Ecto neural progenitor cell (in vitro differentiated cells): ENCODE results near the gene MYG1.
A peak's percentile ranks its signal among the peaks of the same experiment; 100 is the strongest.

Source experiments
- DNase-seq: peaks from one replicate; pipeline ENCODE4 v3.0.0-alpha.2; 2018; ENCODE audit warnings: low spot score

The MYG1 gene, protein sequence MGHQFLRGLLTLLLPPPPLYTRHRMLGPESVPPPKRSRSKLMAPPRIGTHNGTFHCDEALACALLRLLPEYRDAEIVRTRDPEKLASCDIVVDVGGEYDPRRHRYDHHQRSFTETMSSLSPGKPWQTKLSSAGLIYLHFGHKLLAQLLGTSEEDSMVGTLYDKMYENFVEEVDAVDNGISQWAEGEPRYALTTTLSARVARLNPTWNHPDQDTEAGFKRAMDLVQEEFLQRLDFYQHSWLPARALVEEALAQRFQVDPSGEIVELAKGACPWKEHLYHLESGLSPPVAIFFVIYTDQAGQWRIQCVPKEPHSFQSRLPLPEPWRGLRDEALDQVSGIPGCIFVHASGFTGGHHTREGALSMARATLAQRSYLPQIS

DNA sequence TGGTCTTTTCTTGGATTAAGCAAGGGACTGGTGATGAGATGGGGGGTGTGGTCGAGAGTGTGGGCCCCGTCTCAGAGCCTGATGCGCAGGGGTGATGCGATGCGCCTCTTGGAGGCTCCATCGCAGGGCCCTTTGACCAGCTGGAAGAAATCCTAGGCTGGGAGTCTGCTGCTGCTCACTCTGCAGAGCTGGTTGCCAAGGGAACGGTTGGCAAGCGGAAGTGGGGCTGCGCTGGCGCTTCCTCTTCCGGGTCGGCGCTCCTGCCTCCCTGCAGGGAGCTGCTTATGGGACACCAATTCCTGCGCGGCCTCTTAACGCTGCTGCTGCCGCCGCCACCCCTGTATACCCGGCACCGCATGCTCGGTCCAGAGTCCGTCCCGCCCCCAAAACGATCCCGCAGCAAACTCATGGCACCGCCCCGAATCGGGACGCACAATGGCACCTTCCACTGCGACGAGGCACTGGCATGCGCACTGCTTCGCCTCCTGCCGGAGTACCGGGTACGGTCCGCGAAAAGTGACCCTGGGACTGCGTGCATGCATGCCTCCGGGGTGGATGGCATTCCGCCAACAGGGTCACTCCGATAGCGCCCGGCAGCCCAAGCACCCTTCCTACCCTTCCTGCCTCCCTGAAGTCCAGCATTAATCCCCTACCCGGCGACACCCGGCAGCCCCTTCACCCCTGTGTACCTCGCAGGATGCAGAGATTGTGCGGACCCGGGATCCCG is at the start of gene MYG1:
Gene MYG1 (plus strand): TSS at position 242 of the 727 bp plus-strand sequence. CDS start 43 bp downstream, at position 285.
- DNase-seq: peak; percentile 96

DNA sequence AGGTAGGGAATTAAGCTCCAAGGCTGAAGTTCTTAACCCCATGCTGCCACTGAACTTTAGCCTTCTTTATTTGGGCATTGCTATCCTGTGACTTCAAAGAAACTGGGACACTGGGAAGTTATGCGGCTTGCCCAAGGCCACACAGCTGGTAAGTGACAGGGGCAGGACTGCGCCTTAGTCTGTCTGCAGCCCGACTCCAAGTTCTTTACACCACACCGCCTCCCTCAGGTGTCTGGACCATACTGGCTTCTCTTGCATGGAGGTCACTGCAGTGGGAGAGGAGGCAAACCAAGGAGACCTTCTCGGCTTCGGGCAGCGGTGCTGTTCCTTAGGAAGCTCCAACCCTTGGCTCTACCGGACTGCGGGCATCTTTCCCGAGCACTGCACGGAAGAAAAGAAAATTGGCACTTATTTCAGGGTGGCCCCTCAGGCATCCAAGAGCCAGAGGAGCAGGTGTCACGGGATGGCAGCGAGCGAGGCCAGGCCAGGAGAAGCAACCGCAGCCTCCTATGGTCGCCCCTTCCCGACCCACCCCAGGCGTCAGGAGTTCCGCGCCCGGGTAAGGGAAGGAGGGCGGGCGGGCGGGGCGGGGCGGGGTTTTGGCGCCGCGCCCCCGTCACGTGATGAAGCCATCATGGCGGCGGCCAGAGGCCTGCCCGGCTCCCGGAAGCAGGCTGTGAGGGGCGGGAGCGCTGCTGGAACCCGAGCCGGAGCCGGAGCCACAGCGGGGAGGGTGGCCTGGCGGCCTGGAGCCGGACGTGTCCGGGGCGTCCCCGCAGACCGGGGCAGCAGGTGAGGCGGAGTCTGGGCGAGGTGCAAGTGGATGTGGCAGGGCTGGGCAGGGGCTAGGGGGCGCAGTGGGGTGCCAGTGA is 47.8 kb upstream of the MYG1 start:
- peak; percentile 97 for DNase-seq

DNA sequence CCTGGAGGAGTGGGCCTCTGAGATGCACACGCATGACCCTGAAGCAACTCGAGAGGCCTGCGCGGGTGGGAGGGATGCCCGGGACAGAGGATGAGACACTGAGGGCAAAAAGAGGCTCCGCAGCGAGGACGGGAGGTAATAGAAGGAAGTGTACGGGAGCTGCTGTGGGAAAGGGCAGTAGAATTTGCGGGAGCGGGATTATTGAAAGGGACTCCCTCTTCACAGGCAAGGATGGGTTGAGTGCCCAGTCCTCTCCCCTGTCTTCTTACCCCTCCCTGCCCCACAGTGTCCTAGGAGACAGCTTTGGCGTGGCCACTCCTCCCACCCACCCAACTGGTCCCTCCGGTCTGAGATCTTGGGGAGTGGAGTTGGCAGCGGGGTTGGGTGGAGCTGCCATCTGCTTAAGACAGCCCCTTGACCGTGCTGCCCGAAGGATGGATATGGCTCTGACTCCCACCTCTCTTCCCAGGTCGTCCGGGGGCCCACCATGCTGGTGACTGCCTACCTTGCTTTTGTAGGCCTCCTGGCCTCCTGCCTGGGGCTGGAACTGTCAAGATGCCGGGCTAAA is 47.1 kb upstream of the MYG1 start:
- no peak for DNase-seq

DNA sequence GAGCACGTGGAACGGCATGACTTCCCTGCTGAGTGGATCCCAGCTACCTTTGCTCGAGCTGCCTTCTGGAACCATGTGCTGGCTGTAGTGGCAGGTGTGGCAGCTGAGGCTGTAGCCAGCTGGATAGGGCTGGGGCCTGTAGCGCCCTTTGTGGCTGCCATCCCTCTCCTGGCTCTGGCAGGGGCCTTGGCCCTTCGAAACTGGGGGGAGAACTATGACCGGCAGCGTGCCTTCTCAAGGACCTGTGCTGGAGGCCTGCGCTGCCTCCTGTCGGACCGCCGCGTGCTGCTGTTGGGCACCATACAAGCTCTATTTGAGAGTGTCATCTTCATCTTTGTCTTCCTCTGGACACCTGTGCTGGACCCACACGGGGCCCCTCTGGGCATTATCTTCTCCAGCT is 46.2 kb upstream of the MYG1 start:
- no peak for DNase-seq

DNA sequence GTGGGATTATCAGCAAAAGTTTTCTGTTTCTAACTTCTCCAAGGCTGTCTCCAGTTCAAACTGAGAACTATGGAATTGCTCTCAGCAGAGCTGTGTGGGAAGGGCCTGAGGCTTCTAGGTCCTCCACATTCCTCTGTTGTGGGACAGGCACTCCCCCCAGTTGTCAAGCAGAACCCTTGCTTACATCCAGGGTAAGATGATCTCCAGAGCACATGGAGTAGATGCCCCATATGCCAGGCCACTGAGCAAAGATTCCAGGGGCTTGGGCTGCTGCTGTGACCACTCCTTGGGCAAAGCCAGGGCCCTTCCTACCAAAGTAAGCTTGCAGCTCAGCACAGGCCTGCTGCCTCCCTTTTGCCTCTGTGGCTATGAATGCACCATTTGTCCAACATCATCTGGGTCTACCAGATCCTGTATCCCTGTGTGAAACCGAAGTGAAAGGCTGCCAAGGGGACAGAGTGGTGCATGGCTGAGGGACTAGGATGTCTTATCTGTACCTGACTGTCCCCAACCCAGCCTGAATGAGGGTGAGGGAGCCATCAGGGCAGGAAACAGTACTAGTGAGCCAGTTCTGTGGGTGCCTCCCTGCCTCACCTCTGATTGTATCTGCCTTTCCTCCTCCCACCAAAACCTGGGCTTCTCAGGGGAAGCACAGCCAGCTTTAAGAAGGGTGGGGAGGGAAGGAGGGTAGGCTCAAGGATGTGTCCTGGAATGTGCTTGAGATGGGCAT is 44.5 kb upstream of the MYG1 start:
- no peak for DNase-seq

DNA sequence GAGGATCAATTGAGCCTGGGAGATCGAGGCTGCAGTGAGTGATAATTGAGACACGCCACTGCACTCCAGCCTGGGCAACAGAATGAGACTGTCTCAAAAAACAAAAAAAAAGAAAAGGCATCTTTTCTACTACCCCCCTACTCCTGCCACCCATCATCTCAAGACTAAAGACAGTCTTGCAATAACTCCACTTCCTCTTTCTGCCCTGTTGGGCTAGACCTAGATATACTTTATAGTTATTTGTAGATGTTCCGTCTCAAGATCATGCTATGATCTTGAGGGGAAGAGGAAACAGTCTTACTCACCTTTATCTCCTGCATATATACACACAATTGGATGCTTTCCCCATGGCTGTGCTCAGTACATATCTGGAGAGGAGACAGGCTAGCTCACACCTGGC is 43.5 kb upstream of the MYG1 start:
- DNase-seq: no peak

DNA sequence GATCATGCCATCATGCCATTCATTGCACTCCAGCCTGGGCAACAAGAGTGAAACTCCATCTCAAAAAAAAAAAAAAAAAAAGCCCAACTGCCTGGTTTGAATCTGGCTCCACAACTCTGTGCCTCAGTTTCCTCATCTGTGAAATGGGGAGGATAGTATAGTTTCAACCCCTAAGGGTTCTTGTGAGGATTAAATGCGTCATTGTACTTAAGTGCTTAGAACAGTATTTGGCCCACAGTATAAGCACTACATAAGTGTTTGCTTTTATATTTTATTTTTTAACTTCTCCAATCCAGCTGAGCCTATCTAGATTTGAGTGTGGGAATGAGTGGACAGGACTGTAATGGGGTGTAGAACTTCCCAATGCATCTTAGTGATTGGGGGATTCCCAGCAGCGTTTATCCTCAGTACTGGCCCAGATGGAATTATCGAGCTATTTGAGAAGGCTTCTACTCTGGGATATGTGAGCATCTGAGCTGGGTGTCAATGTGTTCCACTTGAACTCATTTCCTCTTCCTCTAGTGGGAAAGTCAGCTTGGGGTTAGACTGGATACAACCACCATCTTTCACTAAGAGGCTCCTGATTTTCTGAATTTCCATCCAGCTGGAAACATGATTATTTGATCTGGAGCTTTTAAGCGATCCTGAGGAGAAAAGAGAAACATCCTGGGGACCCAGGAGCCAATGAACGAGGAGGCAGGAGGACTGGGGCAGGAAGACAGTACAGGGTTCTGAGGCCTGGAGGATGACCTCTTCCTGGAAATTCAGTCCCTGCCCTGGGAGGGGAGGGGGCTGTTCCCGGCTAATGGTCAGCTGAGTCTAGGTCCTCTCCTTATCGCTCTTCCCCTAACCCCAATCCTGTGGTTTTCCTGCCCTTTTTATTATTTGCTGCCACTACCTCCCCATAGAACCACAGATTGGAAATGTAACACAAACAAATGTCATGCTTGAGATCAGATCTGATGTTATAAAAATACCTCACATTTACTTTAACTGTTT is 40.7 kb upstream of the MYG1 start:
- no peak for DNase-seq

DNA sequence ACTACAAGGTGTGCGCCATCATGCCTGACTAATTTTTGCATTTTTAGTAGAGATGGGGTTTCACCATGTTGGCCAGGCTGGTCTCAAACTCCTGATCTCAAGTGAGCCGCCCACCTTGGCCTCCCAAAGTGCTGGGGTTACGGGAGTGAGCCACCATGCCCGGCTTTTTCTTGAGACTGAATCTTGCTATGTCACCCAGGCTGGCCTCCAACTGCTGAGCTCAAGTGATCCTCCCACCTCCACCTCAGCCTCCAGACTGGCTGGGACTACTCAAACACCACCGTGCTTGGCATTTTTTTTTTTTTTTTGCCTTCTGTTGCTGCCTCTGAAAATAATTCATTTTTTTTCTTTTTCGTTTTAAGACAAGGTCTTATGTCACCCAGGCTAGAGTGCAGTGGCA is 39.6 kb upstream of the MYG1 start:
- no peak for DNase-seq

DNA sequence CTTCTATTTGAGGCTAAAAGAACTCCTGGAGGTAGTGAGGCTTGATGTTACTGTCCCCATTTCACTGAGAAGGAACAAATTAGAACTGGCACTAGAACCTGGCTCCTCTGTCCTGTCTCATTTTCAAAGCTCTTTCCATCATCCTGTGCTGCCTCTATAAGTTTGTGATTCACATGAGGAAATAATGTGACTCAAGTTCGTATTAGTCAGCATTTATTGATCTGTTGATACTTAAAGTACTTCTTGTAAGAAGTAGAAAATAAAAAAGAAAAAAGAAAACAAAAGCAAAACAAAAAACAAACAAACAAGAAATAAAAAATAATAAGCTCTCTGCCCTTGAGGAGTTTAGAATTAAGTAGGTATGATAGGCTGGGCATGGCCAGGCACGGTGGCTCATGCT is 33.7 kb upstream of the MYG1 start:
- DNase-seq: no peak

DNA sequence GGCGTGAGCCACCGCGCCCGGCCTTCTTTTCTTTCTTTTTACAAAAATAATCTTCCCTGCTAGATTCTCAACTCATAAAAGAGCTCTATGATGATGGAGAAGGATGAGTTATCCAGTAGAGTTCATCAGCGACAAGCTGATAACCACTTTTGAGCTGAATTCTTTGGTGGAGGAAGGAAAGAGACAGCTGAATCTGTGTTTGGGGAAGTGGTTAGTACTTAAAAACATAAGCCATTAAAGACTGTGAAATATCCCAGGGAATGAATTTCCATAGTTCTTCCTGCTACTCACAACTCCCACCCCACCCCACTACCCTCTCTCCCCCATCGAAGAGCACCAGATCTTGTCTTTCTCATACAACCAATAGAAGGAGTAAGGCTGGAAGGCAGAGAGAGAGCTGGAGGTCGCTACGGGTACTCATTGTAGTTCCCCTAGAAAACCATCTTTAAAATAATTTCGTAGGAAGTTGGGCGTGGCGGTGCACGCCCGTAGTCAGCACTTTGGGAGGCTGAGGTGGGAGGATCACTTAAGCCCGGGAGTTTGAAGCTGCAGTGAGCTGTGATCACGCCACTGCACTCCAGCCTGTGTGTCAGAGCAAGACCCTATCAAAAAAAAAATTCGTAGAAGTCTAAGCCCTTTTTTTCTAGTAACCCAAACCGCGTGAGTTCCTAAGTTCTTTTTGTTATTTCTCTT is 32.0 kb upstream of the MYG1 start:
- DNase-seq: no peak

DNA sequence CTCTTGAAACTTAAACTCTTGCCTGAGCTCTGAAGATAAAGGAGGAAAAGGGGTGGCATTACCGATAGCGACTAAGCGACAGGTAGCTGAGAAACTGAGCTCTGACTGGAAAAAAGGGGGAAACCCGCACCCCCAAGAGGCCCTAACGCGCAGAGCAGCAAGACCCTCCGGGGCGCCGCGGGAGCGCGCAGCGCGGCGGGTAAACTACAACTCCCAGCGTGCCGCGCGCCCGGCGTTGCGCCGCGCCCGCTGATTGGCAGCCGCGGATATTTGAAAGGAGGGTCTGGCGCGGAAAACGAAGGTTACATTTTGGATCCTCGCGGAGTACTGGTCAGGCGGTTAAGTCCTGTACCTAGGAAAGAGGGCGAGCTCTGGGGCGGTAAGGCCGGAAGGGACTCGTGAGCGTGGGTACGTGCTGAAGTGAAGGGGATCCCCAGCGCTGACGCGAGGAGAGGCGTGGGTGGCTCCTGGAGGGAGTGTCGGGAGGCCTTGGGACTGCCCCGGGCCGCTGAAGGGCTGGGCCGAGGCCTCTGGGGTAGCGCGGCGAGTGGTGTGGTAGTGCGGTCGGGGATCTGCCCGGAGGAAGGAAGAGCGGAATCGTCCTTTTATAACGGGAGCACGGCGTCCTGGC is 31.4 kb upstream of the MYG1 start, which contains the start of gene ESPL1:
Gene ESPL1 (plus strand): TSS at position 301 of the 631 bp plus-strand sequence. CDS start 468 bp downstream, outside the sequence.
- peak; percentile 93 for DNase-seq

DNA sequence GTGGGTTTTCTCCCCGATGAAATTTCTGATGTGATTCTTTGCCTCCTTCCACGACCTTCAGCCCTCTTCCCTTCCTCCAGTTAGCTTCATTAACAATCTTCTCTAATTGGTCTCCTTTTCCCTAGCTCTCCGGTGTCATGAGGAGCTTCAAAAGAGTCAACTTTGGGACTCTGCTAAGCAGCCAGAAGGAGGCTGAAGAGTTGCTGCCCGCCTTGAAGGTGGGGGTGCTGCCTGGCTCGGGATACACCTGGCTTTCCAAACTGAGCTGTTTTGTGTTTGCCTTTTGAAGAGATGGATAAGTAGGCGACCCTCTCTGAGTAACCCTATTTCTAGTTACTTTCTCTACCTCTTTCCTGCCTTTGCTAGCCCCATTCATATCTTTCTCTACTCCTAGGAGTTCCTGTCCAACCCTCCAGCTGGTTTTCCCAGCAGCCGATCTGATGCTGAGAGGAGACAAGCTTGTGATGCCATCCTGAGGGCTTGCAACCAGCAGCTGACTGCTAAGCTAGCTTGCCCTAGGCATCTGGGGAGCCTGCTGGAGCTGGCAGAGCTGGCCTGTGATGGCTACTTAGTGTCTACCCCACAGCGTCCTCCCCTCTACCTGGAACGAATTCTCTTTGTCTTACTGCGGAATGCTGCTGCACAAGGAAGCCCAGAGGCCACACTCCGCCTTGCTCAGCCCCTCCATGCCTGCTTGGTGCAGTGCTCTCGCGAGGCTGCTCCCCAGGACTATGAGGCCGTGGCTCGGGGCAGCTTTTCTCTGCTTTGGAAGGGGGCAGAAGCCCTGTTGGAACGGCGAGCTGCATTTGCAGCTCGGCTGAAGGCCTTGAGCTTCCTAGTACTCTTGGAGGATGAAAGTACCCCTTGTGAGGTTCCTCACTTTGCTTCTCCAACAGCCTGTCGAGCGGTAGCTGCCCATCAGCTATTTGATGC is 30.6 kb upstream of the MYG1 start:
- DNase-seq: no peak

DNA sequence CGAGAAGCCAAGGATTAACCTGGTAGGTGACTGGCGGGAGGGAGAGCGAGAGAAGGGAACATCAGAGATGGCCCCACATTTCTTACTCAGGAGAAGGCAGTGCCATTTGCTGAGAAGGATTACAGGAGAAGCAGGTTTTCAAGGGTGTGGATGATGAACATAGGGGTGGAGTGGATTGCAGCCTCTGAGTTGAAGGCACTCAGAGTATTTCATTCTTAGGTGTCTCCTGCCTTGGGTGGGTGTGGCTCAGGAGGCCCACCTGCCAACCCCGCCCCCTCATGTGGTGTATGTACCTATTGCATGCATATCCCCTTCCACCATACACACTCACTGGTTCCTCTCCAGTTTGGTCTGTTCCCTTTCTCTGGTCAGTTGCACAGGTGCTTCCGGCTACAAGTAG is 25.1 kb upstream of the MYG1 start:
- DNase-seq: no peak

DNA sequence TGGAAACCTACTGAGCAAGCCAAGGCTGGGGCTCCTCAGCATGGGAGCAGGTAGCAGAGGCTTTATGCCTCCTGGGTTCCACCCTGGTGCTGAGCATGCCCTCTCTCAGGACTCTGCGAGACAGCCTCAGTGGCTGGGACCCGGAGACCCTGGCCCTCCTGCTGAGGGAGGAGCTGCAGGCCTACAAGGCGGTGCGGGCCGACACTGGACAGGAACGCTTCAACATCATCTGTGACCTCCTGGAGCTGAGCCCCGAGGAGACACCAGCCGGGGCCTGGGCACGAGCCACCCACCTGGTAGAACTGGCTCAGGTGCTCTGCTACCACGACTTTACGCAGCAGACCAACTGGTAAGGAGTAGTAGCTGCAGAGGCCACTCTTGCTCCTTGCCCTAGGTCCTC is 23.0 kb upstream of the MYG1 start:
- no peak for DNase-seq

DNA sequence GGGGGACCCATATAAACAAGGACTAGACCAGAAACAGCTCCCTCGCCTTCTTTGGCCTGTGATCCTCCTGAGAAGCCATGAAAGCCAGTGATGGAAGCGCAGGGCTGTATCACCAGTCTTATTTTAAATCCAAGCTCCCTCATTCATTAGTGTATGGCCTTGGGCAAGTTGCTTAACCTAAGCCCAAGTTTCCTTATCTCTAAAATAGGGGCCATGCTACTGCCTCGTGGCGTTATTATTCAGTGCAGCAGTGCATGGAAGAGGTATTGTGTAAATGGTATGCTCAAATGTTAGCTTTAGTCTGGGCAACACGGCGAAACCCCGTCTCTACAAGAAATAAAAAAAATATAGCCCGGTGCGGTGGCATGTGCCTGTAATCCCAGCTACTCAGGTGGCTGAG is 21.5 kb upstream of the MYG1 start:
- no peak for DNase-seq

DNA sequence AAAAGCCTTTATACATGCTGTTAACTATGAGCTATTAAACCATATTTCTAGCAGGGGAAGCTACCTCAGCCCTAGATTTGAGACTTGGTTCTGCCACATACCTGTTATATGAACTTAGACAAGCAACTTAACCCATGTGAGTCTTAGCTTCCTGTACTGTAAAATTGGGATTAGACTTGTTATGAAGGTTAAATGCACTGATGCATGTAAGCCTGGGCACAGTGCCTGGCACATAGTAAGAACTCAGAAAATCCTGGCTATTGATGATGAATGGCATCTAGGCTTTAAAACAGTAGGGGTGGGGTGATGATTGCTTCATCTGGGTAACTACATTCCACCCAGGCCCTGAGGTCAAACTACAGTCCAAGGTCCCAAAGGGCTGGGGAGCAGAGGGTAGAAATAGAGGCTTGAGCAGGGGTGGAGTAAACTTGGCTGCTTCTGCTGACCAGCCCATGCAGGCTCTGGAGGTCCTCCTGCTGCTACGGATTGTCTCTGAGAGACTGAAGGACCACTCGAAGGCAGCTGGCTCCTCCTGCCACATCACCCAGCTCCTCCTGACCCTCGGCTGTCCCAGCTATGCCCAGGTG is 20.1 kb upstream of the MYG1 start:
- no peak for DNase-seq

DNA sequence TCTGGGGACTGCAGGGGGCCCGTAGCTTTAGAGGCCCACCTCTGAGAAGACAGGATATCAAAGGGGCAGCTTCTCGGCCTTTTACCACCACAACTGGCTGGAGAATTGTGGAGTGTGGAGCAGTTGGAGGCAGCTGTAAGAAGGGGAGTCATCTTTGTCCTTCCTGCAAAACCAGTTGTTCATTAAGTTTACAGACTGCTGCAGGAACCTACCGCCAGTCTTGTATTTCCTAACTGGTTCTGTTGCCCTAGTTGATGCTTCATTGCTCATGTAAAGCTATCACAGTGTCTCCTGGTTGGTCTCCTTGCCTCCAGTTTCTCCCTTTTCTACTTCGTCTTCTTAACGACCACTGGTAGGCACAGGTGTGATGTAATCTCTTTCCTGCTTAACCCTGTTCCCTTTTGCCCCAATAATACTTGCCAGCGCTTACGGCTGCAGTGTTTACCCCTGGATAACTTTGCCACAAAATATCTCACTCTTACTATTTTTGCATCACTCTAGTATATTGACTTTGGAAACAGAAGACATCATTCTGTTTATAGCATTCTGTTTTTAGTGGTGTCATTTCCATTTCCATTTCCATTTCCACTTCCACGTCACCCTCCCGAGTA is 19.5 kb upstream of the MYG1 start:
- no peak for DNase-seq
